SK-N-SH (cell line): ENCODE measurements around the gene SPAM1.

ENCODE experiments used
- RAD21 ChIP-seq: IDR thresholded peaks from 2 replicates; pipeline ENCODE4 v1.6.1; 2012; ENCODE audit warnings: mild to moderate bottlenecking, low read length
- YY1 ChIP-seq: IDR thresholded peaks from 2 replicates; pipeline ENCODE4 v1.4.0; 2012; ENCODE audit warnings: low read depth, mild to moderate bottlenecking

GRCh38 chr7:124009321-124009720 is 84.3 kb downstream of the SPAM1 start:
- TF ChIP-seq YY1 (no peak), RAD21 (no peak)
